PFSK-1 (cell line): ENCODE results near the gene PRKCE.

ENCODE experiments used
- FOXP2 ChIP-seq: optimal IDR thresholded peaks from 2 replicates; pipeline ENCODE3; 2011; ENCODE audit warnings: borderline replicate concordance, control low read depth, inconsistent platforms; ENCODE audit not compliant: insufficient read depth; ENCODE audit errors: extremely low read length, extremely low read depth
- POLR2AphosphoS5 ChIP-seq: IDR thresholded peaks from 2 replicates; pipeline ENCODE4 v1.6.1; 2012; ENCODE audit warnings: low read depth, mild to moderate bottlenecking, control low read depth, low read length, moderate library complexity
- SIN3A ChIP-seq: IDR thresholded peaks from 2 replicates; pipeline ENCODE4 v1.6.1; 2012; ENCODE audit warnings: mild to moderate bottlenecking, low read length, moderate library complexity, borderline replicate concordance; ENCODE audit not compliant: insufficient read depth
- TAF1 ChIP-seq: IDR thresholded peaks from 2 replicates; pipeline ENCODE4 v1.6.1; 2012; ENCODE audit warnings: low read length, control low read depth, borderline replicate concordance; ENCODE audit not compliant: insufficient read depth
- TF ChIP-seq, protein P1 (sequence below), 2 experiments: IDR thresholded peaks; 2 replicates each; pipeline versions ENCODE4 v1.6.1 to v1.8.0; 2011 to 2012; ENCODE audit warnings: low read depth in 2 of 2, low read length in 2 of 2, control low read depth in 1 of 2, inconsistent platforms in 1 of 2, mild to moderate bottlenecking in 1 of 2, moderate library complexity in 1 of 2; ENCODE audit not compliant: insufficient read depth in 1 of 2

DNA sequence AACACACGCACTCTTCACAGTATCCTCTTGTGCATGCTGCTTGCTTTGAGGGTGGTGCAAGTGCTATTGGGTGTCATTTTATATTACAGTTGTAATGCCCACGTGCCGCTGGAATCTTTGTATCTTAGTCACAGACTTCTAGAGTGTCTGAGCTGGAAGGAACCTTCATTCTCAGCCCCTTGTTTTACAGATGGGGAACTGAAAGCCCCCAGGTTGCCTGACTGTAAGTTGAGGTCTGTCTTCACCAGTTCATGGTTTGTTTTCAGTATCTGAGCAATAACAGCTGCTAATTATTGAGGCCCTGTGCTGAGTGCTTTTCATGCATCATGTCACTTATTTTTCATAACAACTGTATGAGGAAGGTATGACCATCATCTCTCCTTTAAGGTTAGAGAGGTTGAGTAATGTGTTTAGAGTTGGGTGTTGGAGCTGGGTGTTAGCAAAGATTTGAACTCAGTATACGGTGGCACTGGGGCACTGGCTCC, 77.0 kb downstream of the PRKCE start:
- no peak for TF ChIP-seq TAF1
- no peak for TF ChIP-seq POLR2AphosphoS5
- TF ChIP-seq SIN3A, result no peak
- TF ChIP-seq, protein P1, sequence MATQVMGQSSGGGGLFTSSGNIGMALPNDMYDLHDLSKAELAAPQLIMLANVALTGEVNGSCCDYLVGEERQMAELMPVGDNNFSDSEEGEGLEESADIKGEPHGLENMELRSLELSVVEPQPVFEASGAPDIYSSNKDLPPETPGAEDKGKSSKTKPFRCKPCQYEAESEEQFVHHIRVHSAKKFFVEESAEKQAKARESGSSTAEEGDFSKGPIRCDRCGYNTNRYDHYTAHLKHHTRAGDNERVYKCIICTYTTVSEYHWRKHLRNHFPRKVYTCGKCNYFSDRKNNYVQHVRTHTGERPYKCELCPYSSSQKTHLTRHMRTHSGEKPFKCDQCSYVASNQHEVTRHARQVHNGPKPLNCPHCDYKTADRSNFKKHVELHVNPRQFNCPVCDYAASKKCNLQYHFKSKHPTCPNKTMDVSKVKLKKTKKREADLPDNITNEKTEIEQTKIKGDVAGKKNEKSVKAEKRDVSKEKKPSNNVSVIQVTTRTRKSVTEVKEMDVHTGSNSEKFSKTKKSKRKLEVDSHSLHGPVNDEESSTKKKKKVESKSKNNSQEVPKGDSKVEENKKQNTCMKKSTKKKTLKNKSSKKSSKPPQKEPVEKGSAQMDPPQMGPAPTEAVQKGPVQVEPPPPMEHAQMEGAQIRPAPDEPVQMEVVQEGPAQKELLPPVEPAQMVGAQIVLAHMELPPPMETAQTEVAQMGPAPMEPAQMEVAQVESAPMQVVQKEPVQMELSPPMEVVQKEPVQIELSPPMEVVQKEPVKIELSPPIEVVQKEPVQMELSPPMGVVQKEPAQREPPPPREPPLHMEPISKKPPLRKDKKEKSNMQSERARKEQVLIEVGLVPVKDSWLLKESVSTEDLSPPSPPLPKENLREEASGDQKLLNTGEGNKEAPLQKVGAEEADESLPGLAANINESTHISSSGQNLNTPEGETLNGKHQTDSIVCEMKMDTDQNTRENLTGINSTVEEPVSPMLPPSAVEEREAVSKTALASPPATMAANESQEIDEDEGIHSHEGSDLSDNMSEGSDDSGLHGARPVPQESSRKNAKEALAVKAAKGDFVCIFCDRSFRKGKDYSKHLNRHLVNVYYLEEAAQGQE (IDR thresholded peaks at IDR 0.05; ENCODE audit: insufficient read depth in 1 of 2, low read depth in 2 of 2, low read length in 2 of 2), result no peak
- no peak for TF ChIP-seq FOXP2
